ENCODE data around the gene AKT1. TPM values are rescaled to one million over a fixed set of nuclear protein-coding genes. Genes with fewer than 3 reads are reported as not detected.

AKT1 gene
- total RNA-seq, 1 donor from 2014 or later, result 155 TPM

DNA sequence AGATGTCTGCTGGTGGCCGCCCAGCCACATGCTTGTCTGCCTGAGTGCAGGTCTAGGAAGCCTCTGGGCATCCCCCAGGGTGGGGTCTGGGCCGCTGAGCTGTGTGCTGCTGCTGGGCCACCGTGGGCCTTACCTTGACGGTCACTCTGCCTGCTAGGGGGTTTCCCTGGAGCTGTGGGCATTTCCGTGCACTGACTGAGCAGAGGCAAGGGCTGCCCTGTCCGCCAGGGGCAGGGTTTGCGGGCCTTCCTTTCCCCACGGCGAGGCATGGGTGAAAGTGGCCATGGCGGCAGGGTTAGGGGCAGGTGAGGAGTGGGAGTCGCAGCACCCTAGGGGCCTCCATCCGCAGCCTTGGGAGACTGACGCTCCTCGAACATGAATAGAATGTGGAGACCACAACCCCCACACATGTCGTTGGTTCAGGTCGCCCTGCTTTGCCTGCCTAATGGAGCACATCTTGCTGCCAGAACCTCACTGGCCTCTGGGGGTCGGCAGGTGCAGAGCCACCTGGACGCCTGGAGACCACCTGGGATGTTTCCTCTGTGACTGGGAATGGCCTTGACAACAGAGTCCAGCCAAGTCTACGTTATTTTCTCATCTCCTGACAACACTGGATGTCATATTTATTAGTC is 7.8 kb upstream of the AKT1 start:
- Histone ChIP-seq H3K27me3 (ENCODE audit: insufficient read depth, low read length) (no peaks in the 10 kb centered on the region), H3K36me3 (ENCODE audit: insufficient read depth, low read length) (no peaks in the 10 kb centered on the region), H3K9me3 (ENCODE audit: insufficient read depth, low read depth, low read length) (no peaks in the 10 kb centered on the region), H3K4me1 (ENCODE audit: insufficient read depth, low read length) (peaks cover 24% of the 10 kb centered on the region), H3K4me3 (ENCODE audit: insufficient read depth, low read depth, low read length) (no peak overlapping the region), H2AFZ (ENCODE audit: low read depth, low read length) (no peak overlapping the region), H3K79me2 (ENCODE audit: insufficient read depth, low read length) (no peaks in the 10 kb centered on the region), H4K20me1 (ENCODE audit: insufficient read depth, low read length) (peaks cover 32% of the 10 kb centered on the region), H3K4me2 (ENCODE audit: low read length) (no peak overlapping the region), H3K27ac (ENCODE audit: low read depth, low read length) (no peak overlapping the region), H3K9ac (ENCODE audit: low read length) (no peak overlapping the region)
- H3K27me3 Mint-ChIP-seq (ENCODE audit: low read depth, unreplicated experiment), result no peaks in the 10 kb centered on the region
- H3K4me1 Mint-ChIP-seq (ENCODE audit: low read depth, unreplicated experiment), result peaks cover 17% of the 10 kb centered on the region
- DNase-seq (ENCODE audit: low read depth) (no peak), FAIRE-seq (no peak)
- no peak overlapping the region for H3K27ac Mint-ChIP-seq (ENCODE audit: unreplicated experiment)
- no peaks in the 10 kb centered on the region for H3K9me3 Mint-ChIP-seq (ENCODE audit: unreplicated experiment)
- H3K36me3 Mint-ChIP-seq (ENCODE audit: low read depth, unreplicated experiment), result peaks cover 4% of the 10 kb centered on the region
- H3K4me3 Mint-ChIP-seq (ENCODE audit: unreplicated experiment), result peak overlapping the region; percentile 34
- TF ChIP-seq EZH2 (IDR thresholded peaks at IDR 0.05; ENCODE audit: insufficient read depth, low read length) (no peak), CTCF (IDR thresholded peaks at IDR 0.05; ENCODE audit: insufficient read depth, low read depth, low read length) (no peak)

DNA sequence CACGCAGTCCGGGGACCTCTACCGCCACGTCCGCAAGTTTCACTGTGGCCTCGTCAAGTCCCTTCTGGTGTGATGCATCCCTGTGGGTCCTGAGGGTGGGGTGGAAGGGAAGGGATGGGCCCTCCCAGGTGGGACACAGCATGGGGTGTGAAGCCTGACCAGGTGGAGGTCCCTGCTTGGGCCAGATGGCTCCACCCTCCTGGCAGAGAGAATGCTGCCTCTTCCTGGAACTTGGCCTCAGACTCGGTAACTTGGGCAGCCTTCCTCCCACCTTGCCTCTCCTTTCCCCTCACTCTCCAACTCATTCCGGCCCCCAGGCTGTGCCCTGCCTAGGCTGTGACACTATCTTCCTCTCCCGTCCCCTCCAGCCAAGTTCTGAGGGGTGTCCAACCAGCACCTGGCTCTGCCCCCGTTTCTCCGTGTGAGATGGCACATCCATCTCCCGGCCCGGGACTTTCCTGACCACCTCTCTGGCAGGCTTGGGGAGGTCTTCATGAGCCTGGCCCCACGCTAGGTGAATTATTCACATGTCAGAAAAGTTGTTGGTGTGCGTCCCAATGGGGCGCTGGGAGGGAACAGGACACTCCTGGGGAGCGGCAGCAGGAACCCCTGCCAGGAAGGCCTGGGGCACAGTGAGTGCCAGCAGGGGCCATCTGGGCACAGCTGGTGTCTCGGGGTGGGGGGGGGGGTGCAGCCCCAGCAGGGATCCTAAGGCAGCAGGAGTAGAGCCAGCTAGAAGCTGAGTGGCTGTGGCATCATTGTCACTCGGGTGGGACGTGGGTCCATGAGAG is 7.0 kb upstream of the AKT1 start:
- no peaks in the 10 kb centered on the region for H3K9me3 Mint-ChIP-seq (ENCODE audit: unreplicated experiment)

More for the DNA sequence above, 7.0 kb upstream of the AKT1 start:
- Histone ChIP-seq H3K27ac (ENCODE audit: low read depth, low read length) (no peak overlapping the region), H3K36me3 (ENCODE audit: insufficient read depth, low read length) (no peaks in the 10 kb centered on the region), H3K4me1 (ENCODE audit: insufficient read depth, low read length) (peaks cover 24% of the 10 kb centered on the region), H3K4me3 (ENCODE audit: insufficient read depth, low read depth, low read length) (no peak overlapping the region), H3K79me2 (ENCODE audit: insufficient read depth, low read length) (no peaks in the 10 kb centered on the region), H3K27me3 (ENCODE audit: insufficient read depth, low read length) (peaks cover 3% of the 10 kb centered on the region), H4K20me1 (ENCODE audit: insufficient read depth, low read length) (peaks cover 32% of the 10 kb centered on the region), H3K9me3 (ENCODE audit: insufficient read depth, low read depth, low read length) (no peaks in the 10 kb centered on the region), H3K9ac (ENCODE audit: low read length) (no peak overlapping the region), H2AFZ (ENCODE audit: low read depth, low read length) (no peak overlapping the region), H3K4me2 (ENCODE audit: low read length) (no peak overlapping the region)
- H3K27ac Mint-ChIP-seq (ENCODE audit: unreplicated experiment), result no peak overlapping the region
- DNase-seq (ENCODE audit: low read depth) (no peak), FAIRE-seq (no peak)
- peaks cover 17% of the 10 kb centered on the region for H3K4me1 Mint-ChIP-seq (ENCODE audit: low read depth, unreplicated experiment)
- H3K36me3 Mint-ChIP-seq (ENCODE audit: low read depth, unreplicated experiment), result peaks cover 4% of the 10 kb centered on the region
- TF ChIP-seq EZH2 (IDR thresholded peaks at IDR 0.05; ENCODE audit: insufficient read depth, low read length) (no peak), CTCF (IDR thresholded peaks at IDR 0.05; ENCODE audit: insufficient read depth, low read depth, low read length) (no peak)
- peak overlapping the region; percentile 66 for H3K4me3 Mint-ChIP-seq (ENCODE audit: unreplicated experiment)
- H3K27me3 Mint-ChIP-seq (ENCODE audit: low read depth, unreplicated experiment), result no peaks in the 10 kb centered on the region
